Smooth muscle cell (in vitro differentiated cells): Measurements from ENCODE around the gene TTC7B. TPM values are rescaled to one million over a fixed set of nuclear protein-coding genes. Genes with fewer than 3 reads are reported as not detected.

ENCODE experiments used
- DNase-seq: peaks from one replicate; lab custom pipeline; 2025; ENCODE audit not compliant: unreplicated experiment; lab: John Stamatoyannopoulos, UW
- H2AFZ ChIP-seq: fragments of 200-600 bp; sonication (generic); 2 replicates; pipeline ENCODE4 v1.6.0; 2016; ENCODE audit warnings: antibody characterized with exemption, low read depth, mild to moderate bottlenecking
- H3F3A ChIP-seq: fragments of 200-600 bp; sonication (generic); 2 replicates; pipeline ENCODE4 v1.6.0; 2017; ENCODE audit warnings: antibody characterized with exemption, low read depth
- H3K27ac ChIP-seq: fragments of 200-600 bp; sonication (generic); 2 replicates; pipeline ENCODE4 v1.5.1; 2016; ENCODE audit warnings: low read depth, mild to moderate bottlenecking
- H3K27me3 ChIP-seq: fragments of 200-600 bp; sonication (generic); 2 replicates; pipeline ENCODE4 v1.6.1; 2016; ENCODE audit warnings: low read depth, mild to moderate bottlenecking
- H3K36me3 ChIP-seq: fragments of 200-600 bp; sonication (generic); 2 replicates; pipeline ENCODE4 v1.5.1; 2016; ENCODE audit warnings: low read depth
- H3K4me1 ChIP-seq: fragments of 200-600 bp; sonication (generic); 2 replicates; pipeline ENCODE4 v1.5.1; 2016; ENCODE audit warnings: low read depth
- H3K4me2 ChIP-seq: fragments of 200-600 bp; sonication (generic); 2 replicates; pipeline ENCODE4 v1.6.0; 2016; ENCODE audit warnings: mild to moderate bottlenecking
- H3K4me3 ChIP-seq: fragments of 200-600 bp; sonication (generic); 2 replicates; pipeline ENCODE4 v1.5.1; 2016; ENCODE audit warnings: mild to moderate bottlenecking
- H3K79me2 ChIP-seq: fragments of 200-600 bp; sonication (generic); 2 replicates; pipeline ENCODE4 v1.6.0; 2016; ENCODE audit warnings: low read depth, mild to moderate bottlenecking
- H3K9ac ChIP-seq: fragments of 200-600 bp; sonication (generic); 2 replicates; pipeline ENCODE4 v1.6.0; 2016; ENCODE audit warnings: low read depth
- H3K9me3 ChIP-seq: fragments of 200-600 bp; sonication (generic); replicated peaks from 2 replicates; pipeline ENCODE4 v1.5.1; 2016; ENCODE audit warnings: low read depth
- H4K20me1 ChIP-seq: fragments of 200-600 bp; sonication (generic); 2 replicates; pipeline ENCODE4 v1.6.0; 2016; ENCODE audit warnings: low read depth
- WGBS: methylation state at CpG from one replicate; pipeline ENCODE4 v1.1.7; 2016; ENCODE audit warnings: low lambda C conversion rate; 5-methylcytosine and 5-hydroxymethylcytosine counted together
- polyA plus RNA-seq: library from polyadenylated mRNA; unstranded; fragments of >200 nt; fragmentation: Nextera tagmentation; extraction: Ambion mirVana; gene quantifications from 2 replicates; pipeline ENCODE4 v1.2.1, GENCODE V29; 2016
- total RNA-seq: library from RNA; depleted of rRNA; stranded (reverse); fragments of >200 nt; gene quantifications from 2 replicates; pipeline ENCODE4 v1.2.3, GENCODE V29; 2014
- TF ChIP-seq, protein P1 (sequence below): fragments of 200-600 bp; sonication (generic); IDR thresholded peaks from 2 replicates; pipeline ENCODE4 v1.5.1; 2017; ENCODE audit warnings: borderline replicate concordance, mild to moderate bottlenecking, antibody characterized with exemption; ENCODE audit not compliant: insufficient read depth, poor library complexity, severe bottlenecking

The TTC7B gene
- total and polyA plus RNA-seq, 2 experiments from 2014 or later, result 22.1 to 54.1 TPM

DNA sequence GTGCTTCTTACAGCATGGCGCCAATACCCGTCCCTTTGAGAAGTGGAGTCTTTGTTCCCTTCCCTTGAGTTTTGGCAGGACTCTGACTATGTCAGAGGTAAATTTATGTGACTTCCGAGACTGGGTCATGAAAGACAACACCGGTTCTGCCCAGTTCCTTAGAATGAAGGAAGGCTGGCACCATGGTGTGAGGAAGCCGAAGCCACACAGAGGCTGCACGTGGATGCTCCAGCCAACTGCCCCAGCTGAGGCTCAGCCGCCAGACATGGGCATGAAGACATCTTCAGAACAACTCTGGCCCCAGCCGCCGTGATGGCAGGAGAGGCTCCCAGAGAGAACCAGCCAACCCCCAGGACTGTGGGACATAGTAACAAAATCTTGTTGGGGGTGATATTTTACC, 308.2 kb downstream of the TTC7B start:
- Histone ChIP-seq H3K9ac (no peak overlapping the region), H3K79me2 (no peaks in the 10 kb centered on the region), H3K9me3 (no peaks in the 10 kb centered on the region), H3K4me1 (no peaks in the 10 kb centered on the region), H3F3A (no peaks in the 10 kb centered on the region), H3K27me3 (no peaks in the 10 kb centered on the region), H3K27ac (no peak overlapping the region), H3K36me3 (no peaks in the 10 kb centered on the region), H2AFZ (no peak overlapping the region), H3K4me3 (no peak overlapping the region), H4K20me1 (no peaks in the 10 kb centered on the region), H3K4me2 (no peak overlapping the region)
- WGBS, result 97% methylated on average over 9 of the region's 9 CpGs
- TF ChIP-seq, protein P1, sequence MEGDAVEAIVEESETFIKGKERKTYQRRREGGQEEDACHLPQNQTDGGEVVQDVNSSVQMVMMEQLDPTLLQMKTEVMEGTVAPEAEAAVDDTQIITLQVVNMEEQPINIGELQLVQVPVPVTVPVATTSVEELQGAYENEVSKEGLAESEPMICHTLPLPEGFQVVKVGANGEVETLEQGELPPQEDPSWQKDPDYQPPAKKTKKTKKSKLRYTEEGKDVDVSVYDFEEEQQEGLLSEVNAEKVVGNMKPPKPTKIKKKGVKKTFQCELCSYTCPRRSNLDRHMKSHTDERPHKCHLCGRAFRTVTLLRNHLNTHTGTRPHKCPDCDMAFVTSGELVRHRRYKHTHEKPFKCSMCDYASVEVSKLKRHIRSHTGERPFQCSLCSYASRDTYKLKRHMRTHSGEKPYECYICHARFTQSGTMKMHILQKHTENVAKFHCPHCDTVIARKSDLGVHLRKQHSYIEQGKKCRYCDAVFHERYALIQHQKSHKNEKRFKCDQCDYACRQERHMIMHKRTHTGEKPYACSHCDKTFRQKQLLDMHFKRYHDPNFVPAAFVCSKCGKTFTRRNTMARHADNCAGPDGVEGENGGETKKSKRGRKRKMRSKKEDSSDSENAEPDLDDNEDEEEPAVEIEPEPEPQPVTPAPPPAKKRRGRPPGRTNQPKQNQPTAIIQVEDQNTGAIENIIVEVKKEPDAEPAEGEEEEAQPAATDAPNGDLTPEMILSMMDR, result no peak
- DNase-seq, result no peak

DNA sequence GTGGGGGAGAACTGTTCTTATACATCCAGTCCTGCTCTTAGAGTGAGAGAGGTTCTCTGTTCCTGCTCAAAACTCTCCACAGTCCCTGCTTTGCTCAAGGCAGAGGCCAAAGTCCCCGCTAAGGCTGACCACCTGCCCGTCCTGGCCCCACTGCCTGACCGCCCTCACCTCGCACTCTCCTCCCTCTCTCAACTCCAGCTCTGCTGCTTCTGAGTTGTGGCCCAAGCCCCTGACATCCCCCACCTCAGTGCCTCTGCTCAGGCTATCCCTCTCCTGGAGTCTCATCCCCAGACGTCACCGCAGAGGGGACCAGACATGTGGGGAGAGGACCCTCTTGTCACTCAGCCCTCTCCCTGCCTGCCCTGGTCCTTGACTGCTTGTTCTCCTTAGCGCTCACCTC, 308.8 kb downstream of the TTC7B start:
- Histone ChIP-seq H2AFZ (no peak overlapping the region), H3K9me3 (no peaks in the 10 kb centered on the region), H4K20me1 (no peaks in the 10 kb centered on the region), H3K27me3 (no peaks in the 10 kb centered on the region), H3F3A (no peaks in the 10 kb centered on the region), H3K4me2 (no peak overlapping the region), H3K79me2 (no peaks in the 10 kb centered on the region), H3K27ac (no peak overlapping the region), H3K4me1 (no peaks in the 10 kb centered on the region), H3K4me3 (no peak overlapping the region), H3K36me3 (no peaks in the 10 kb centered on the region), H3K9ac (no peak overlapping the region)
- TF ChIP-seq, protein P1, result no peak
- DNase-seq, result no peak
- 95% methylated on average over 7 of the region's 7 CpGs for WGBS

DNA sequence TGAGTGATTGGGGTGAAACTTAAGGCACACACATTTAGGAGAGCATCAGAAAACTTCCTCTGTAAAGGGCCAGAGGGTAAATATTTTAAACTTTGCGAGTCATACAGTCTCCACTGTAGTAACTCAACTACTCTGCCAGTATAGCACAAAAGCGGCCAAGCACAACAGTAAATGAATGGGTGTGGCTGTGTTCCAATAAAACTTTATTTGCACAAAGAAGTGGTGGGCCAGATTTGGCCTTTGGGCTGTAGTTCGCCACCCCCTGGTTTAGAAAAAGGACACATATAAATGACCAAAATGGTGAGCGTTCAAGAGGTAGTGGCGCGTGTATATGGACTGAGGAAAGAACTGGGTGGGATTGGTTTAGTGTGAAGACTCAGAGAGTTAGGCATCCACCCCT, 309.5 kb downstream of the TTC7B start:
- Histone ChIP-seq H3K27ac (no peak overlapping the region), H3K9ac (no peak overlapping the region), H3K27me3 (no peaks in the 10 kb centered on the region), H3K4me1 (no peaks in the 10 kb centered on the region), H3K36me3 (no peaks in the 10 kb centered on the region), H3F3A (no peaks in the 10 kb centered on the region), H4K20me1 (no peaks in the 10 kb centered on the region), H3K4me3 (no peak overlapping the region), H3K4me2 (no peak overlapping the region), H3K9me3 (no peaks in the 10 kb centered on the region), H3K79me2 (no peaks in the 10 kb centered on the region), H2AFZ (no peak overlapping the region)
- TF ChIP-seq, protein P1, result no peak
- DNase-seq, result no peak
- 93% methylated on average over 6 of the region's 6 CpGs for WGBS

DNA sequence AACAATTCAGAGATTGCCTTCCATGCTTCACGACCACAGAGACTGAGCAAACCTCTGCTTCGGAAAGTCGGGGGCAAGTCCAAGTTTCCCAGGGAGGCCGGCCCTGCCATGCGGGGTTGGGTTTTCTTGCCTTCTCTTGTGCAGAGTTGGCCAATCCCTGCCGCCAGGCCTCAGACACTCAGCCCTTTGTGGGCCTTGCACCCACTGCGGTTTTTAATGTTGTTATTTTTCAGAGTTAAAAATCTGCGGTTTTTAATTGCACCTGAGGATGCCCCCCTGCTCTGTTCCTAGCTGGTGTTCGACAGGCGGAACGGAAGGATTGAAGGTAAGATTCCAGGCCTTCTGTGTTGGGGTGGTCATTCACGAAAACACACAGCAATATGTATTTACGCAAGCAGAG, 310.7 kb downstream of the TTC7B start:
- Histone ChIP-seq H3K4me3 (no peak overlapping the region), H3K9ac (no peak overlapping the region), H3K27me3 (no peaks in the 10 kb centered on the region), H3K36me3 (no peaks in the 10 kb centered on the region), H4K20me1 (no peaks in the 10 kb centered on the region), H3K4me2 (no peak overlapping the region), H3K27ac (no peak overlapping the region), H3K4me1 (no peaks in the 10 kb centered on the region), H3K9me3 (no peaks in the 10 kb centered on the region), H3K79me2 (no peaks in the 10 kb centered on the region), H2AFZ (no peak overlapping the region), H3F3A (no peaks in the 10 kb centered on the region)
- 91% methylated on average over 13 of the region's 13 CpGs for WGBS
- DNase-seq, result no peak
- TF ChIP-seq, protein P1, result no peak
